ENCODE measurements around the gene HMX2. TPM values are rescaled to one million over a fixed set of nuclear protein-coding genes. Genes with fewer than 3 reads are reported as not detected.

Gene HMX2, protein sequence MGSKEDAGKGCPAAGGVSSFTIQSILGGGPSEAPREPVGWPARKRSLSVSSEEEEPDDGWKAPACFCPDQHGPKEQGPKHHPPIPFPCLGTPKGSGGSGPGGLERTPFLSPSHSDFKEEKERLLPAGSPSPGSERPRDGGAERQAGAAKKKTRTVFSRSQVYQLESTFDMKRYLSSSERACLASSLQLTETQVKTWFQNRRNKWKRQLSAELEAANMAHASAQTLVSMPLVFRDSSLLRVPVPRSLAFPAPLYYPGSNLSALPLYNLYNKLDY
- 0.13 TPM in 1 of 2 replicates, not detected in the other for total RNA-seq

DNA sequence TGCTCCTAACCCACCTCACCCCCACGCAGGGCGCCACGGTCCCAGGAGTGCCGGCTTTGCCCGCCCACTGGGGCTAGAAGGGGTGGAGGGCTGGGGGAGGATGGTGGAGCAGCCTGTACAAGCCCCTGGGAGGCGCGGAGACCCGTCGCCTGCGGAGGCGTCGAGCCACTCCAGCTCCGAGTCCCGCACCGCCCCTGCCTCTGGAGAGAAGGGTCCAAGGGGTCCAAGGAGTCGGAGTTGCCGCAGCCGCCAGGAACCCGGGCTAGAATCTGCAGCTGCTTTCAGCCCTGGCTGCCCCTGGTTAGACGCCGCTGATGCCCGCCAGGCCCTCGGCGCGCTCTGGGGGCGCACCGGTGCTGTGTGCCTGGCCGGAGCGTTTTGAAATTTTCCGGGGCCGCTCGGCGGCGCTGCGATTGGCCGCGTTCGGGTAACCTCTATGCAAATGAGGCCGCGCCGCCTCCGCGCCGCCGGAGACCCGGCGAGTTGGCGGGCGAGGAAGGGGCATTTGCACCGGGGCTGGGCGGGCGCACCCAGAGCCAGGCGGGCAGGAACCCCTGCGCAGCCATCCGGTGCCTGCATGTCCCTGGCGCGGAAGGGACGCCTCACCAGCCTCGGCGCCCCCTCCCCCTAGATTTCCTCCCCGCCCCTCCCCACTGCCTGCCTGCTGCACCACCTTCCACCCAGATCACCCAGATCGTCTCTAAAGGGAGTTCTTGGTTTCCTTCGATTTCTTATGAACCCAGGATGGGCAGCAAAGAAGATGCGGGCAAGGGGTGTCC, at the start of gene HMX2:
Gene HMX2 (plus strand): TSS at position 502 of the 779 bp plus-strand sequence. CDS start 243 bp downstream, at position 745.
- CTCF ChIA-PET: no interaction called here
- no peak for TF ChIP-seq CTCF (IDR thresholded peaks at IDR 0.05)
- peak; percentile 24 for DNase-seq
- Mint-ChIP-seq H3K9me3 (no peaks in the 10 kb centered on the region), H3K4me1 (peaks cover 52% of the 10 kb centered on the region), H3K27ac (peak within 1 kb of the TSS; percentile 47), H3K4me3 (peak within 1 kb of the TSS; percentile 69), H3K36me3 (ENCODE audit: low read depth) (no peaks in the 10 kb centered on the region), H3K27me3 (peaks cover 56% of the 10 kb centered on the region)
- POLR2A ChIA-PET: no interaction called here
- intact Hi-C loops (cut with micrococcal nuclease): loop anchor here (10.0 kb wide), 1 partner anchor 1297 kb away; no protein-coding TSS in a partner anchor
- peak; percentile 11 for ATAC-seq (ENCODE audit: low read depth)

DNA sequence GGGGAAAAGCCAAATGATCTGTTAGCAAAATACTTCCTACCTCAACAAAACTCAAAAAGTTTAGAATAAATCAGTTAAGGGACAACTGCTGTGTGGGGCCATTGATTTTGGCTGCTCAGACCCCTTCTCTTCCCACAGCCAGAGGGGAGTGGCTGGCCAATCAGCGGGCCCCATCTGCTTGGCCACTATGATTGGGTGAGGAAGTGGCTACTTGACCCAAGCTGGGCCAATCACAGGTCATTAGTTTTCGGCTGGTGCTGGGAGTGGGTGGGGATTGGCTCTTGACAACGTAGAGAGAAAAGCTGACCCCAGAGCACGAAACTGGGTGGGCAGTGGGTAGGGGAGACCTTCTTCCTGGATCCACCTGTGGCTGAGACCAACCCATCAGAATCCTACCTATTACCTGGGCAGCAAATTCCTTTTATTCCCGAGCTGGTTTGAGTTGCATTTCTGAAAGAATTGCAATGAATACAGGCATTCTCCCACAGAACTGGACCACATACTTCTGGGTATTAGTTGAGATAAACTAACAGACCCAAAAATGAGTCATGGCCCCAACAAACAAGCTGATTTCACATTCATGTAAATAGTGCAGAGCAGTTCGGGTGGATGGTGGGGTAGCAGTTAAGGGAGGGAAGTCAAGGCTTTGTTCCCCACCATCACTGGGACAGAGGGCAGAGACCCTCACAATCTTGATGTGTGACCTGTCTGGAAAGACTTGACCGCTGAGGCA, 47.7 kb upstream of the HMX2 start:
- ATAC-seq (ENCODE audit: low read depth) (no peak), DNase-seq (no peak)
- no peaks in the 10 kb centered on the region for H3K36me3 Mint-ChIP-seq (ENCODE audit: low read depth)
- no peaks in the 10 kb centered on the region for H3K9me3 Mint-ChIP-seq
- no peak overlapping the region for H3K4me3 Mint-ChIP-seq
- H3K27ac Mint-ChIP-seq: no peak overlapping the region
- TF ChIP-seq CTCF (IDR thresholded peaks at IDR 0.05): no peak
- CTCF ChIA-PET: no interaction called here
- H3K27me3 Mint-ChIP-seq: peaks cover 5% of the 10 kb centered on the region
- no peaks in the 10 kb centered on the region for H3K4me1 Mint-ChIP-seq
- POLR2A ChIA-PET: no interaction called here
- intact Hi-C loops (cut with micrococcal nuclease): no loop called here

DNA sequence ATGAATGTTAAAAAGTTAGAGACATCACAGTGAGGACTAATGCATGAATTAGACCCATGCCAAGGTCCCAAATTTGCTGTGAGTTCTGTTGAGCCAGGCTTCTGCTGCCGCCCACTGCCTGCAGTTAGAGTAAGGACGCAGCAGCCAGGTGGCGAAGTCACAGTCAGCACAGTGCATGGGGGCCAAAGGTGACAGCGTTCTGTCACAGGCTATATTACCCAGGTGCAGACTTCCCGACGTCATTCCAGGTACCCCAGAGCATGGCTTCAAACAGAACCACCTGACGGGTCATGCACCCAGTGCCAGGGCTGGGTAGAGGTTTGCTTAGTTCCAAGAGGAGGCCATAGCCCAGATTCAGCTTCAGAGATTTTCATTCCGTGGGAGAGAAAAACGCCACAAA, 46.1 kb upstream of the HMX2 start:
- no peak overlapping the region for H3K4me3 Mint-ChIP-seq
- peaks cover 8% of the 10 kb centered on the region for H3K27me3 Mint-ChIP-seq
- ChIA-PET CTCF (no interaction called here), POLR2A (no interaction called here)
- no peaks in the 10 kb centered on the region for H3K9me3 Mint-ChIP-seq
- no peak for TF ChIP-seq CTCF (IDR thresholded peaks at IDR 0.05)
- no peaks in the 10 kb centered on the region for H3K36me3 Mint-ChIP-seq (ENCODE audit: low read depth)
- intact Hi-C loops (cut with micrococcal nuclease): no loop called here
- no peaks in the 10 kb centered on the region for H3K4me1 Mint-ChIP-seq
- DNase-seq (no peak), ATAC-seq (ENCODE audit: low read depth) (no peak)
- no peak overlapping the region for H3K27ac Mint-ChIP-seq

DNA sequence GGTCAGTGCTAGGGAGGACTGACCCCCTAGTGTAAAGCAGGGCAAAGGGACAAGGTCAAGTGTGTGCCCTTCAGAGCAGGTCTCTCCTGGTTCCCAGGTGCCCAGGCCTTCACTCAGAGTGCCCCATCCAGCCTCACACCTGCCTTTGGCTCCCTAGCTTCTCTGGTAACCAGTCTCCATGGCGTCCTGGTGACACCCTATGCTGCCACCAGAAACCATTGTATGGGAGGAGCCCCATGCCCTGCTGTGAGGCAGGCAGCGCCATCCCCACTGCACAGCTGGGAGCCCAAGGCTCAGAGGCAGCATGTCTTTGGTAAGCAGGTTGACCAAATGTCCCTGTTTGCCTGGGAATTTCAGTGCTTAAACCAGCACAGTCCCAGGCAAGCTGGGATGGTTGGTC, 45.3 kb upstream of the HMX2 start:
- ATAC-seq (ENCODE audit: low read depth): no peak
- H3K27me3 Mint-ChIP-seq: peaks cover 8% of the 10 kb centered on the region
- TF ChIP-seq CTCF (IDR thresholded peaks at IDR 0.05): no peak
- ChIA-PET POLR2A (no interaction called here), CTCF (no interaction called here)
- intact Hi-C loops (cut with micrococcal nuclease): no loop called here
- H3K4me3 Mint-ChIP-seq: no peak overlapping the region
- H3K4me1 Mint-ChIP-seq: no peaks in the 10 kb centered on the region
- H3K36me3 Mint-ChIP-seq (ENCODE audit: low read depth): no peaks in the 10 kb centered on the region
- H3K27ac Mint-ChIP-seq: no peak overlapping the region
- no peak for DNase-seq
- H3K9me3 Mint-ChIP-seq: no peaks in the 10 kb centered on the region

DNA sequence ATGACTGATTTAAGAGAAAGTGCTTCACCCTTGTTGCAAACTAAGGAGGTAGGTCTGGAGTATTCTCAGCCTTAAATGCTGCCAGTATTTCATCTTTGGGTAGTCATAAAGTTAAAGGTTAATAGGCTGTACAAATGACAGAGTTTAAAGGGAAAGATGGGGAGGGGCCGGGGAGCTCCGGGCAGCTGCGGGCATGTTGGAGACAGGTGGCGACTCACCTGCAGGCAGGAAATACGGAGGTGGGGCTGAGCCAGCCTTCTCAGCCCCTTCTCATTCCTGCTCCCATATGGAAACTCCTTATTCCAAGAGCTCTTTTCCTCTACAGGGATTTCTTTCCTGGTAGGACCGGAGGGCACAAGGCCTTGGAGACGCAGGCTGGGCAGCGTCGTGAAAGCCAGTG, 44.0 kb upstream of the HMX2 start:
- DNase-seq (no peak), ATAC-seq (ENCODE audit: low read depth) (no peak)
- Mint-ChIP-seq H3K27me3 (peaks cover 14% of the 10 kb centered on the region), H3K9me3 (no peaks in the 10 kb centered on the region), H3K4me3 (no peak overlapping the region), H3K36me3 (ENCODE audit: low read depth) (no peaks in the 10 kb centered on the region), H3K4me1 (no peaks in the 10 kb centered on the region), H3K27ac (no peak overlapping the region)
- intact Hi-C loops (cut with micrococcal nuclease): no loop called here
- ChIA-PET CTCF (no interaction called here), POLR2A (interaction anchor here (0.7 kb wide), 1 partner anchor 530 kb away, joined by 3 read pairs; no protein-coding TSS in a partner anchor)
- no peak for TF ChIP-seq CTCF (IDR thresholded peaks at IDR 0.05)

All from activated B cell treated with CpG ODN at 0.5 μM for 24 hours (primary cell).